ENCODE data around the gene NDUFB6. TPM values are rescaled to one million over a fixed set of nuclear protein-coding genes. Genes with fewer than 3 reads are reported as not detected.

Gene NDUFB6
- total and polyA plus RNA-seq, 2 of the 4 experiments (the other 2 are of a cell fraction): 24.2 to 51.0 TPM

DNA sequence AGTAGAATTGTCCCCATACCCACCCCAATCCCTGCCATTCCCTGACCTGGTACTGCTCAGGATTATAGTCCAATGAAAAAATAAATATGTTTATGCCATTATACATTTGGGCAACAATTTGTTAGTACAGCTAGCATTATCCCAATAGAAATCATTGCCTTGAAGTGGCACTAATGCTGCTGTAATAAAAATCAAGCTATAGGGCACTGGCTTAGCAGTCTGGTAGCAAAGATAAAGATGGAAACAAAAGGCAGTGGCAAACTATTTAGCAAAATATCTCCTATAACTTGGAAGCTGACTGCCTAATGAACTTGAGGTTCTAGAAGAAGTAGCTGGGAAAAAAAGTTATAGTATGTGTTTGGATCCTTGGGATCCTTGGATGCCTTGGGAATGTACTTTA, 18.4 kb downstream of the NDUFB6 start:
- TF ChIP-seq NFE2L2 (IDR thresholded peaks at IDR 0.05; ENCODE audit: low read depth, low read length): no peak
- TF ChIP-seq RFX5 (IDR thresholded peaks at IDR 0.05; ENCODE audit: low read depth, low read length): no peak
- no peak for TF ChIP-seq MXI1 (IDR thresholded peaks at IDR 0.05; ENCODE audit: borderline replicate concordance, low read depth, low read length)
- no peak for TF ChIP-seq SMC3 (IDR thresholded peaks at IDR 0.05; ENCODE audit: low read depth, low read length)
- TF ChIP-seq CHD1 (IDR thresholded peaks at IDR 0.05; ENCODE audit: low read depth, low read length): no peak
- TF ChIP-seq, protein P1, sequence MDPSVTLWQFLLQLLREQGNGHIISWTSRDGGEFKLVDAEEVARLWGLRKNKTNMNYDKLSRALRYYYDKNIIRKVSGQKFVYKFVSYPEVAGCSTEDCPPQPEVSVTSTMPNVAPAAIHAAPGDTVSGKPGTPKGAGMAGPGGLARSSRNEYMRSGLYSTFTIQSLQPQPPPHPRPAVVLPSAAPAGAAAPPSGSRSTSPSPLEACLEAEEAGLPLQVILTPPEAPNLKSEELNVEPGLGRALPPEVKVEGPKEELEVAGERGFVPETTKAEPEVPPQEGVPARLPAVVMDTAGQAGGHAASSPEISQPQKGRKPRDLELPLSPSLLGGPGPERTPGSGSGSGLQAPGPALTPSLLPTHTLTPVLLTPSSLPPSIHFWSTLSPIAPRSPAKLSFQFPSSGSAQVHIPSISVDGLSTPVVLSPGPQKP (IDR thresholded peaks at IDR 0.05; ENCODE audit: borderline replicate concordance, low read depth, low read length): no peak
- TF ChIP-seq, protein P2, sequence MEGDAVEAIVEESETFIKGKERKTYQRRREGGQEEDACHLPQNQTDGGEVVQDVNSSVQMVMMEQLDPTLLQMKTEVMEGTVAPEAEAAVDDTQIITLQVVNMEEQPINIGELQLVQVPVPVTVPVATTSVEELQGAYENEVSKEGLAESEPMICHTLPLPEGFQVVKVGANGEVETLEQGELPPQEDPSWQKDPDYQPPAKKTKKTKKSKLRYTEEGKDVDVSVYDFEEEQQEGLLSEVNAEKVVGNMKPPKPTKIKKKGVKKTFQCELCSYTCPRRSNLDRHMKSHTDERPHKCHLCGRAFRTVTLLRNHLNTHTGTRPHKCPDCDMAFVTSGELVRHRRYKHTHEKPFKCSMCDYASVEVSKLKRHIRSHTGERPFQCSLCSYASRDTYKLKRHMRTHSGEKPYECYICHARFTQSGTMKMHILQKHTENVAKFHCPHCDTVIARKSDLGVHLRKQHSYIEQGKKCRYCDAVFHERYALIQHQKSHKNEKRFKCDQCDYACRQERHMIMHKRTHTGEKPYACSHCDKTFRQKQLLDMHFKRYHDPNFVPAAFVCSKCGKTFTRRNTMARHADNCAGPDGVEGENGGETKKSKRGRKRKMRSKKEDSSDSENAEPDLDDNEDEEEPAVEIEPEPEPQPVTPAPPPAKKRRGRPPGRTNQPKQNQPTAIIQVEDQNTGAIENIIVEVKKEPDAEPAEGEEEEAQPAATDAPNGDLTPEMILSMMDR (conservative IDR thresholded peaks at IDR 0.05; ENCODE audit: low read depth, low read length): no peak
- TF ChIP-seq MAZ (IDR thresholded peaks at IDR 0.05; ENCODE audit: borderline replicate concordance, low read depth, low read length): no peak
- TF ChIP-seq RCOR1 (IDR thresholded peaks at IDR 0.05; ENCODE audit: insufficient replicate concordance, low read length): no peak
- no peak for TF ChIP-seq CEBPB (IDR thresholded peaks at IDR 0.05; ENCODE audit: low read depth, low read length)

More for the DNA sequence above, 18.4 kb downstream of the NDUFB6 start:
- Histone ChIP-seq H3K4me1 (ENCODE audit: control insufficient read depth, insufficient read depth, low read length) (no peaks in the 10 kb centered on the region; the same call in 1 of the 2 replicates), H3K18ac (ENCODE audit: low read depth, low read length) (no peak overlapping the region), H2AFZ (replicated peaks; ENCODE audit: low read length, poor library complexity) (no peak overlapping the region), H2AK9ac (replicated peaks; ENCODE audit: low read depth, low read length, poor library complexity) (no peak overlapping the region), H3K4me2 (ENCODE audit: low read depth, low read length) (no peak overlapping the region), H2BK120ac (ENCODE audit: low read depth, low read length) (no peak overlapping the region), H3K9ac (ENCODE audit: low read depth, low read length) (no peak overlapping the region), H3K4me3 (ENCODE audit: insufficient read depth, low read depth, low read length) (no peak overlapping the region), H2BK15ac (ENCODE audit: low read depth, low read length) (no peak overlapping the region), H3K36me3 (ENCODE audit: control insufficient read depth, insufficient read depth, low read length) (no peaks in the 10 kb centered on the region), H3K9me1 (ENCODE audit: insufficient read depth, low read length) (no peaks in the 10 kb centered on the region; the same call in 1 of the 2 replicates), H3K79me1 (ENCODE audit: low read depth in 1 of 2, low read length in 2 of 2) (peaks cover 34 to 46% of the 10 kb centered on the region in 2 experiments), H3K9me3 (ENCODE audit: control insufficient read depth, insufficient read depth, low read length) (no peaks in the 10 kb centered on the region), H3K4ac (ENCODE audit: low read depth, low read length) (no peak overlapping the region), H2BK20ac (ENCODE audit: low read depth, low read length) (no peak overlapping the region), H3K56ac (ENCODE audit: extremely low read depth, insufficient read depth, low read length) (no peak overlapping the region), H4K8ac (ENCODE audit: low read depth in 2 of 2, low read length in 2 of 2) (no peak overlapping the region), H4K91ac (ENCODE audit: insufficient read depth, low read depth, low read length) (no peak overlapping the region), H2BK5ac (ENCODE audit: low read depth, low read length, poor library complexity, severe bottlenecking) (no peak overlapping the region), H3K14ac (replicated peaks; ENCODE audit: low read depth, low read length) (no peak overlapping the region), H3K27me3 (ENCODE audit: control insufficient read depth, insufficient read depth, low read length) (no peaks in the 10 kb centered on the region), H2AK5ac (ENCODE audit: low read depth, low read length) (no peak overlapping the region), H4K20me1 (ENCODE audit: insufficient read depth, low read length) (peaks cover 11% of the 10 kb centered on the region), H3K27ac (ENCODE audit: insufficient read depth, low read length) (no peak overlapping the region), H4K5ac (ENCODE audit: low read depth, low read length) (no peak overlapping the region), H3K23ac (ENCODE audit: low read depth, low read length) (no peak overlapping the region)
- ATAC-seq (ENCODE audit: low read depth) (no peak), DNase-seq (no peak)
- in situ Hi-C loops (cut with MboI; ENCODE audit: low sequenced_read_pairs): no loop called here
- POLR2A ChIA-PET (ENCODE audit: unreplicated experiment): interaction anchor here (0.6 kb wide), 1 partner anchor 1152 kb away, joined by 13 read pairs; no protein-coding TSS in a partner anchor
- dilution Hi-C loops (cut with HindIII; ENCODE audit: low sequenced_read_pairs, unreplicated experiment): loop anchor here (25.0 kb wide), 1 partner anchor 117 kb away; no protein-coding TSS in a partner anchor
- BruUV-seq (replicated peaks): no TSS peak
- intact Hi-C loops (cut with micrococcal nuclease): no loop called here
- CTCF ChIA-PET: interaction anchor here (0.6 to 1.6 kb wide), 3 partner anchors 18 to 28 kb away, joined by 3 to 6 read pairs (median 5); partner anchors contain the start of gene RIGI

All from IMR-90 (cell line).